ENCODE data around the gene RANBP3. TPM values are rescaled to one million over a fixed set of nuclear protein-coding genes. Genes with fewer than 3 reads are reported as not detected.
A peak's percentile ranks its signal among the peaks of the same experiment; 100 is the strongest.

RANBP3 gene
- total RNA-seq, 4 donors from 2014 or later: 57.8 to 148 (median 82.7) TPM

GRCh38 chr19:5957170-5957569, 20.8 kb downstream of the RANBP3 start:
- no peak overlapping the region for H3K27ac ChIP-seq
- H3K27me3 ChIP-seq: no peaks in the 10 kb centered on the region
- no peak overlapping the region for H3K4me3 ChIP-seq (replicated peaks in 1 of 3)
- H3K36me3 ChIP-seq: no peaks in the 10 kb centered on the region
- intact Hi-C loops (cut with DNase I): no loop called here
- TF ChIP-seq POLR2A (IDR thresholded peaks at IDR 0.05): no peak
- TF ChIP-seq, protein P1, sequence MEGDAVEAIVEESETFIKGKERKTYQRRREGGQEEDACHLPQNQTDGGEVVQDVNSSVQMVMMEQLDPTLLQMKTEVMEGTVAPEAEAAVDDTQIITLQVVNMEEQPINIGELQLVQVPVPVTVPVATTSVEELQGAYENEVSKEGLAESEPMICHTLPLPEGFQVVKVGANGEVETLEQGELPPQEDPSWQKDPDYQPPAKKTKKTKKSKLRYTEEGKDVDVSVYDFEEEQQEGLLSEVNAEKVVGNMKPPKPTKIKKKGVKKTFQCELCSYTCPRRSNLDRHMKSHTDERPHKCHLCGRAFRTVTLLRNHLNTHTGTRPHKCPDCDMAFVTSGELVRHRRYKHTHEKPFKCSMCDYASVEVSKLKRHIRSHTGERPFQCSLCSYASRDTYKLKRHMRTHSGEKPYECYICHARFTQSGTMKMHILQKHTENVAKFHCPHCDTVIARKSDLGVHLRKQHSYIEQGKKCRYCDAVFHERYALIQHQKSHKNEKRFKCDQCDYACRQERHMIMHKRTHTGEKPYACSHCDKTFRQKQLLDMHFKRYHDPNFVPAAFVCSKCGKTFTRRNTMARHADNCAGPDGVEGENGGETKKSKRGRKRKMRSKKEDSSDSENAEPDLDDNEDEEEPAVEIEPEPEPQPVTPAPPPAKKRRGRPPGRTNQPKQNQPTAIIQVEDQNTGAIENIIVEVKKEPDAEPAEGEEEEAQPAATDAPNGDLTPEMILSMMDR (IDR thresholded peaks at IDR 0.05): no peak
- WGBS, 2 donors: 84 to 88% methylated on average over 10 of the region's 10 CpGs
- H3K4me1 ChIP-seq: peaks cover 67 to 70% of the 10 kb centered on the region in 2 donors
- no peak for DNase-seq
- H3K9me3 ChIP-seq: no peaks in the 10 kb centered on the region

GRCh38 chr19:5956728-5957127, 21.2 kb downstream of the RANBP3 start:
- TF ChIP-seq, protein P1 (IDR thresholded peaks at IDR 0.05): no peak
- no peak for TF ChIP-seq POLR2A (IDR thresholded peaks at IDR 0.05)
- H3K4me3 ChIP-seq (replicated peaks in 1 of 3): no peak overlapping the region
- no peaks in the 10 kb centered on the region for H3K27me3 ChIP-seq
- H3K4me1 ChIP-seq: peaks cover 67 to 70% of the 10 kb centered on the region in 2 donors
- DNase-seq: no peak
- intact Hi-C loops (cut with DNase I): no loop called here
- H3K9me3 ChIP-seq: no peaks in the 10 kb centered on the region
- no peaks in the 10 kb centered on the region for H3K36me3 ChIP-seq
- H3K27ac ChIP-seq: no peak overlapping the region
- WGBS, 2 donors: 91 to 92% methylated on average over 12 of the region's 12 CpGs

GRCh38 chr19:5956323-5956722, 21.6 kb downstream of the RANBP3 start:
- Histone ChIP-seq H3K9me3 (no peaks in the 10 kb centered on the region), H3K36me3 (no peaks in the 10 kb centered on the region), H3K27ac (no peak overlapping the region), H3K27me3 (no peaks in the 10 kb centered on the region), H3K4me3 (replicated peaks in 1 of 3) (no peak overlapping the region), H3K4me1 (peaks cover 67 to 70% of the 10 kb centered on the region in 2 donors)
- no peak for TF ChIP-seq POLR2A (IDR thresholded peaks at IDR 0.05)
- 61 to 71% methylated on average over 3 of the region's 3 CpGs for WGBS, 2 donors
- DNase-seq: no peak
- intact Hi-C loops (cut with DNase I): no loop called here

- H3K9me3 ChIP-seq: no peaks in the 10 kb centered on the region
- peak overlapping the region; percentile 67 to 93 (median 85) for H3K27ac ChIP-seq
- peaks cover 67 to 71% of the 10 kb centered on the region in 2 donors for H3K4me1 ChIP-seq
- no peak for DNase-seq
- H3K27me3 ChIP-seq: no peaks in the 10 kb centered on the region
- TF ChIP-seq, protein P1 (IDR thresholded peaks at IDR 0.05): no peak
- no peak for TF ChIP-seq POLR2A (IDR thresholded peaks at IDR 0.05)
- 72 to 73% methylated on average over 3 of the region's 3 CpGs for WGBS, 2 donors
- H3K36me3 ChIP-seq: no peaks in the 10 kb centered on the region
- intact Hi-C loops (cut with DNase I): no loop called here
- H3K4me3 ChIP-seq (replicated peaks in 1 of 3): no peak overlapping the region
Observed at GRCh38 chr19:5955636-5955935, 22.4 kb downstream of the RANBP3 start.

DNA sequence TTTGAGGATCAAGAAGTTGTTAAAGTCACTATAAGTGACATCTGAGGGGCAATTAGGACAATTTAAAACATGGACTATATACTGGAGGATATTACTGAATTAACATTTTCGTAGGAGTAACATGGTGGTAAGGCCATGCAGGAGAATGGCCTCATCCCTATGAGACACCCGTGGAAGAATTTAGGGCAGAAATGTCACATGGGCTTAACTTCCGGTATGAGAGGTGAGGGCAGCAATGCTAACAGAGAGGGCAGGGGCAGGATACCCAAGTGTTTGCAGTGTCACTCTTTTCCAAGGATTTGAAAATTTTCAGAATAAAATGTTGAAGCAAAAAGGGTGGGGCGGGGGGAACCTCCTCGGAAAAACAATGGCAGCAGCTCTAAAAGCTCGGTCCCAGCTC, 23.6 kb downstream of the RANBP3 start:
- no peak for TF ChIP-seq POLR2A (IDR thresholded peaks at IDR 0.05)
- TF ChIP-seq, protein P1 (IDR thresholded peaks at IDR 0.05): no peak
- H3K4me1 ChIP-seq: peaks cover 67 to 70% of the 10 kb centered on the region in 2 donors

More for the DNA sequence above, 23.6 kb downstream of the RANBP3 start:
- no peak for DNase-seq
- intact Hi-C loops (cut with DNase I): no loop called here
- no peaks in the 10 kb centered on the region for H3K27me3 ChIP-seq
- WGBS, 2 donors: 30 to 41% methylated on average over 6 of the region's 6 CpGs
- H3K4me3 ChIP-seq (replicated peaks in 1 of 3): no peak overlapping the region
- peak overlapping the region; percentile 67 to 93 (median 85) for H3K27ac ChIP-seq
- no peaks in the 10 kb centered on the region for H3K36me3 ChIP-seq
- H3K9me3 ChIP-seq: no peaks in the 10 kb centered on the region

All from thyroid gland (tissue), 4 donors.